SK-N-MC (cell line): ENCODE measurements around the gene NACC2.

Experiments
- DNase-seq: peaks from one replicate; pipeline ENCODE4 v3.0.0-alpha.2; 2011; ENCODE audit warnings: low read depth, low spot score
- H3K27ac ChIP-seq: fragments of 200-600 bp; sonication (generic); 2 replicates; pipeline ENCODE4 v1.5.1; 2016; ENCODE audit warnings: mixed run types
- H3K36me3 ChIP-seq: fragments of 200-600 bp; sonication (generic); 2 replicates; pipeline ENCODE4 v1.6.1; 2017; ENCODE audit warnings: antibody characterized with exemption, low read length, mixed read lengths; ENCODE audit not compliant: insufficient read depth
- H3K4me3 ChIP-seq: fragments of 200-600 bp; sonication (generic); 2 replicates; pipeline ENCODE4 v1.5.1; 2016
- H3K9ac ChIP-seq: fragments of 200-600 bp; sonication (generic); 2 replicates; pipeline ENCODE4 v1.8.0; 2017; ENCODE audit warnings: mixed run types, mixed read lengths; ENCODE audit not compliant: insufficient read length
- H3K9me3 ChIP-seq: fragments of 200-600 bp; sonication (generic); 2 replicates; pipeline ENCODE4 v1.6.1; 2017; ENCODE audit warnings: low read depth, mild to moderate bottlenecking, antibody characterized with exemption, low read length, moderate library complexity, mixed read lengths
- EZH2 ChIP-seq: fragments of 200-600 bp; sonication (generic); IDR thresholded peaks from one replicate; pipeline ENCODE4 v1.6.1; 2017; ENCODE audit warnings: antibody characterized with exemption
- FOXP2 ChIP-seq: optimal IDR thresholded peaks from 2 replicates; pipeline ENCODE3; 2011; ENCODE audit warnings: mild to moderate bottlenecking, moderate library complexity; ENCODE audit not compliant: insufficient read depth; ENCODE audit errors: extremely low read length, control extremely low read depth
- POLR2AphosphoS5 ChIP-seq: IDR thresholded peaks from 2 replicates; pipeline ENCODE4 v1.6.1; 2012; ENCODE audit warnings: mild to moderate bottlenecking, low read depth, low read length, borderline replicate concordance

Gene NACC2

GRCh38 chr9:135961811-135962695, 133.0 kb downstream of the NACC2 start:
- H3K27ac ChIP-seq, result peak overlapping the region; percentile 36; the same call in 1 of the 2 replicates
- no peak for TF ChIP-seq POLR2AphosphoS5
- TF ChIP-seq FOXP2, result no peak
- TF ChIP-seq EZH2, result no peak
- no peaks in the 10 kb centered on the region for H3K9me3 ChIP-seq
- DNase-seq, result no peak
- H3K4me3 ChIP-seq, result peak overlapping the region; percentile 77
- no peaks in the 10 kb centered on the region for H3K36me3 ChIP-seq
- peak overlapping the region; percentile 79 for H3K9ac ChIP-seq

- peak within 1 kb of the TSS; percentile 92 for H3K4me3 ChIP-seq
- DNase-seq, result no peak
- TF ChIP-seq FOXP2, result no peak
- no peak for TF ChIP-seq POLR2AphosphoS5
- TF ChIP-seq EZH2, result no peak
- H3K9me3 ChIP-seq, result no peaks in the 10 kb centered on the region
- H3K9ac ChIP-seq, result peak within 1 kb of the TSS; percentile 84
- no peaks in the 10 kb centered on the region for H3K36me3 ChIP-seq
- peak within 1 kb of the TSS; percentile 36; the same call in 1 of the 2 replicates for H3K27ac ChIP-seq
Measured at GRCh38 chr9:135961277-135961715, 133.8 kb downstream of the NACC2 start, which contains the start of gene UBAC1. UBAC1 (minus strand) TSS chr9:135961373; CDS start chr9:135961162, 211 bp downstream.

GRCh38 chr9:135960411-135961276, 134.4 kb downstream of the NACC2 start:
- H3K9ac ChIP-seq, result peak overlapping the region; percentile 84
- H3K9me3 ChIP-seq, result no peaks in the 10 kb centered on the region
- TF ChIP-seq POLR2AphosphoS5 (no peak), EZH2 (no peak), FOXP2 (no peak)
- peak overlapping the region; percentile 92 for H3K4me3 ChIP-seq
- no peaks in the 10 kb centered on the region for H3K36me3 ChIP-seq
- DNase-seq, result no peak
- H3K27ac ChIP-seq, result no peak overlapping the region

GRCh38 chr9:135959814-135960213, 135.3 kb downstream of the NACC2 start:
- Histone ChIP-seq H3K9me3 (no peaks in the 10 kb centered on the region), H3K9ac (peak overlapping the region; percentile 84), H3K36me3 (no peaks in the 10 kb centered on the region), H3K4me3 (peak overlapping the region; percentile 92), H3K27ac (no peak overlapping the region)
- TF ChIP-seq FOXP2 (no peak), POLR2AphosphoS5 (no peak)
- DNase-seq, result no peak

GRCh38 chr9:135958485-135958884, 136.6 kb downstream of the NACC2 start:
- TF ChIP-seq POLR2AphosphoS5, result no peak
- no peak for TF ChIP-seq FOXP2
- TF ChIP-seq EZH2, result no peak
- Histone ChIP-seq H3K9me3 (no peaks in the 10 kb centered on the region), H3K9ac (no peak overlapping the region), H3K36me3 (peaks cover 2% of the 10 kb centered on the region; the same call in 1 of the 2 replicates), H3K27ac (no peak overlapping the region), H3K4me3 (peak overlapping the region; percentile 9)
- DNase-seq, result no peak

GRCh38 chr9:135957431-135957830, 137.7 kb downstream of the NACC2 start:
- Histone ChIP-seq H3K27ac (no peak overlapping the region), H3K9me3 (no peaks in the 10 kb centered on the region), H3K9ac (no peak overlapping the region), H3K4me3 (no peak overlapping the region), H3K36me3 (peaks cover 9% of the 10 kb centered on the region; the same call in 1 of the 2 replicates)
- TF ChIP-seq FOXP2 (no peak), EZH2 (no peak), POLR2AphosphoS5 (no peak)
- no peak for DNase-seq

- DNase-seq, result no peak
- no peak overlapping the region for H3K9ac ChIP-seq
- no peak overlapping the region for H3K4me3 ChIP-seq
- H3K27ac ChIP-seq, result no peak overlapping the region
- TF ChIP-seq POLR2AphosphoS5 (no peak), FOXP2 (no peak), EZH2 (no peak)
- H3K9me3 ChIP-seq, result no peaks in the 10 kb centered on the region
- peaks cover 16% of the 10 kb centered on the region; the same call in 1 of the 2 replicates for H3K36me3 ChIP-seq
Measured at GRCh38 chr9:135956802-135957174, 138.3 kb downstream of the NACC2 start.
